Large intestine (tissue), 3 donors: ENCODE measurements around the gene PATJ. TPM values are rescaled to one million over a fixed set of nuclear protein-coding genes. Genes with fewer than 3 reads are reported as not detected.
A peak's percentile ranks its signal among the peaks of the same experiment; 100 is the strongest.
"Not testable (repeated sequence)": the region's sequence is repeated elsewhere in the genome, so short reads cannot be mapped to it uniquely, and the experiment has no call there.

Experiments used
- DNase-seq, 2 donors: peaks; one replicate each; pipeline versions ENCODE4 v3.0.0 to v3.0.0-alpha.2; 2013
- H3K27ac ChIP-seq: one replicate; pipeline ENCODE4 v1.5.1; 2013; ENCODE audit warnings: low read length
- H3K27me3 ChIP-seq: 2 replicates; pipeline ENCODE4 v1.6.1; 2013; ENCODE audit warnings: low read length; ENCODE audit not compliant: control insufficient read depth, insufficient read depth
- H3K36me3 ChIP-seq: 2 replicates; pipeline ENCODE4 v1.6.1; 2013; ENCODE audit warnings: low read length; ENCODE audit not compliant: control insufficient read depth, insufficient read depth
- H3K4me1 ChIP-seq: one replicate; pipeline ENCODE4 v1.6.1; 2013; ENCODE audit warnings: low read length; ENCODE audit not compliant: control insufficient read depth, insufficient read depth
- H3K4me3 ChIP-seq: one replicate; pipeline ENCODE4 v1.5.1; 2013; ENCODE audit warnings: low read length
- H3K9me3 ChIP-seq: one replicate; pipeline ENCODE4 v1.6.1; 2013; ENCODE audit warnings: mild to moderate bottlenecking, low read depth, low read length, moderate library complexity; ENCODE audit not compliant: control insufficient read depth
- WGBS: methylation state at CpG from one replicate; pipeline ENCODE4 v1.1.5; 2013; ENCODE audit warnings: low lambda C conversion rate; ENCODE audit not compliant: insufficient coverage; 5-methylcytosine and 5-hydroxymethylcytosine counted together
- polyA plus RNA-seq: library from polyadenylated mRNA; unstranded; fragments of 120-200 nt; gene quantifications from one replicate; pipeline ENCODE4 v1.2.1, GENCODE V29; 2013

PATJ gene
- polyA plus RNA-seq, 1 donor, result 33.0 TPM

GRCh38 chr1:62180054-62180453, 437.8 kb downstream of the PATJ start:
- not testable (repeated sequence) for H3K4me1 ChIP-seq, DNase-seq, H3K9me3 ChIP-seq, H3K4me3 ChIP-seq, H3K27me3 ChIP-seq, H3K36me3 ChIP-seq, H3K27ac ChIP-seq
- WGBS, result 89% methylated on average over 3 of the region's 4 CpGs

GRCh38 chr1:62180639-62181038, 438.4 kb downstream of the PATJ start:
- no peak for DNase-seq
- WGBS, result 72% methylated on average over 2 of the region's 6 CpGs
- H3K4me1 ChIP-seq, result no peaks in the 10 kb centered on the region

GRCh38 chr1:62181532-62181931, 439.3 kb downstream of the PATJ start:
- Histone ChIP-seq H3K4me3 (no peak overlapping the region), H3K36me3 (no peaks in the 10 kb centered on the region), H3K27me3 (no peaks in the 10 kb centered on the region), H3K4me1 (no peaks in the 10 kb centered on the region), H3K9me3 (no peaks in the 10 kb centered on the region), H3K27ac (no peak overlapping the region)
- no peak for DNase-seq
- 17% methylated on average over 1 of the region's 7 CpGs for WGBS

More at GRCh38 chr1:62180639-62181038, 438.4 kb downstream of the PATJ start:
- H3K36me3 ChIP-seq, result no peaks in the 10 kb centered on the region
- no peaks in the 10 kb centered on the region for H3K9me3 ChIP-seq
- no peaks in the 10 kb centered on the region for H3K27me3 ChIP-seq
- no peak overlapping the region for H3K27ac ChIP-seq
- H3K4me3 ChIP-seq, result no peak overlapping the region

GRCh38 chr1:62182157-62182556, 439.9 kb downstream of the PATJ start:
- not testable (repeated sequence) for H3K9me3 ChIP-seq, H3K4me1 ChIP-seq, H3K27ac ChIP-seq, H3K27me3 ChIP-seq, H3K4me3 ChIP-seq, H3K36me3 ChIP-seq
- no CpG with 5 or more reads among the region's 8 CpGs for WGBS
- peak; percentile 27 to 58 for DNase-seq

- H3K4me3 ChIP-seq, H3K36me3 ChIP-seq: not testable (repeated sequence)
These were observed 441.1 kb downstream of the PATJ start for GRCh38 chr1:62183164-62184020.

GRCh38 chr1:62184336-62184735, 442.1 kb downstream of the PATJ start:
- no peaks in the 10 kb centered on the region for H3K27me3 ChIP-seq
- no peaks in the 10 kb centered on the region for H3K4me1 ChIP-seq
- WGBS, result no CpG with 5 or more reads among the region's 7 CpGs
- no peaks in the 10 kb centered on the region for H3K9me3 ChIP-seq
- DNase-seq, result no peak
- no peak overlapping the region for H3K27ac ChIP-seq
- H3K4me3 ChIP-seq, result no peak overlapping the region
- H3K36me3 ChIP-seq, result no peaks in the 10 kb centered on the region

More at GRCh38 chr1:62183164-62184020, 441.1 kb downstream of the PATJ start:
- H3K9me3 ChIP-seq, DNase-seq, H3K27ac ChIP-seq, H3K4me1 ChIP-seq, H3K27me3 ChIP-seq: not testable (repeated sequence)
- 74% methylated on average over 3 of the region's 11 CpGs for WGBS

- H3K36me3 ChIP-seq, H3K4me3 ChIP-seq, H3K27me3 ChIP-seq, H3K9me3 ChIP-seq, DNase-seq, H3K27ac ChIP-seq, H3K4me1 ChIP-seq: not testable (repeated sequence)
- no CpG with 5 or more reads among the region's 6 CpGs for WGBS
These were observed 443.0 kb downstream of the PATJ start for GRCh38 chr1:62185233-62185632.

- WGBS, result 100% methylated on average over 1 of the region's 3 CpGs
- no peaks in the 10 kb centered on the region for H3K4me1 ChIP-seq
- no peaks in the 10 kb centered on the region for H3K36me3 ChIP-seq
- no peak overlapping the region for H3K4me3 ChIP-seq
- no peak overlapping the region for H3K27ac ChIP-seq
- H3K27me3 ChIP-seq, result no peaks in the 10 kb centered on the region
- no peak for DNase-seq
- H3K9me3 ChIP-seq, result no peaks in the 10 kb centered on the region
These were observed 443.4 kb downstream of the PATJ start for GRCh38 chr1:62185677-62186076.

DNA sequence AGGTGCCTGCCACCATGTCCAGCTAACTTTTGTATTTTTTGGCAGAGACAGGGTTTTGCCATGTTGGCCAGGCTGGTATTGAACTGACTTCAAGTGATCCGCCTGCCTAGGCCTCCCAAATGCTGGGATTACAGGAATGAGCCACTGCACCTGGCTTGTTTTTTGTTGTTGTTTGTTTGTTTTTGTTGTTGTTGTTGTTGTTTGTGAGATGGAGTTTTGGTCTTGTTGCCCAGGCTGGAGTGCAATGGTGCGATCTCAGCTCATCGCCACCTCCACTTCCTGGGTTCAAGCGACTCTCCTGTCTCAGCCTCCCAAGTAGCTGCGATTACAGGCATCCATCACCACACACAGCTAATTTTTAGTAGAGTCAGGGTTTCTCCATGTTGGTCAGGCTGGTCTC, 445.3 kb downstream of the PATJ start:
- Histone ChIP-seq H3K27me3 (no peaks in the 10 kb centered on the region), H3K4me3 (no peak overlapping the region), H3K9me3 (no peaks in the 10 kb centered on the region), H3K27ac (no peak overlapping the region), H3K4me1 (no peaks in the 10 kb centered on the region), H3K36me3 (no peaks in the 10 kb centered on the region)
- no peak for DNase-seq
- no CpG with 5 or more reads among the region's 5 CpGs for WGBS

DNA sequence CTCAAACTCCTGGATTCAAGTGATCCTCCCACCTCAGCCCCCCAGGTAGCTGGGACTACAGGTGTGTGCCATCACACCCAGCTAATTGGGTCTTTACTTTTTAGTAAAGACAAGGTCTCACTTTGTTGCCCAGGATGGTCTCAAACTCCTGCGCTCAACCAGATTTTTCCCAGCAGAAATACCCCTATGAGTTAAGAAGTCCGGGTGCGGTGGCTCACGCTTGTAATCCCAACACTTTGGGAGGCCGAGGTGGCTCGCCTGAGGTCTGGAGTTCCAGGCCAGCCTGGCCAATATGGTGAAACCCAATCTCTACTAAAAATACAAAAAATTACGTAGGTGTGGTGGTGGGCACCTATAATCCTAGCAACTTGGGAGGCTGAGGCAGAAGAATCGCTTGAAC, 445.8 kb downstream of the PATJ start:
- Histone ChIP-seq H3K4me3 (no peak overlapping the region), H3K36me3 (no peaks in the 10 kb centered on the region), H3K27ac (no peak overlapping the region), H3K9me3 (no peaks in the 10 kb centered on the region), H3K4me1 (no peaks in the 10 kb centered on the region), H3K27me3 (no peaks in the 10 kb centered on the region)
- no peak for DNase-seq
- no CpG with 5 or more reads among the region's 8 CpGs for WGBS
